ENCODE data around the gene SOCS3.

GRCh38 chr17:78391843-78392242 lies 32.0 kb upstream of the SOCS3 start:
- TF ChIP-seq CTCF (conservative IDR thresholded peaks at IDR 0.05; ENCODE audit: low read length) = no peak
- no peak for TF ChIP-seq EZH2phosphoT487 (IDR thresholded peaks at IDR 0.05; ENCODE audit: borderline replicate concordance, low read depth, low read length)

All from OCI-LY7 (cell line).